HG03520 (cell line): Measurements from ENCODE around the gene TMEM72.

Source experiments
- ATAC-seq: cut with Tn5 transposase; IDR thresholded peaks from one replicate; pipeline ENCODE4 v1.9.1; 2021; ENCODE audit warnings: mild to moderate bottlenecking, moderate library complexity; ENCODE audit not compliant: unreplicated experiment

TMEM72 gene

GRCh38 chr10:44916429-44916828 is 5.3 kb downstream of the TMEM72 start:
- ATAC-seq, result no peak

GRCh38 chr10:44917848-44918247 is 6.7 kb downstream of the TMEM72 start:
- no peak for ATAC-seq

- no peak for ATAC-seq
These were observed 9.1 kb downstream of the TMEM72 start for GRCh38 chr10:44920252-44920651.

- no peak for ATAC-seq
These were observed 9.9 kb downstream of the TMEM72 start for GRCh38 chr10:44921061-44921460.

- no peak for ATAC-seq
These were observed 10.4 kb downstream of the TMEM72 start for GRCh38 chr10:44921506-44921905.

GRCh38 chr10:44922021-44922420 is 10.9 kb downstream of the TMEM72 start:
- no peak for ATAC-seq

GRCh38 chr10:44922796-44923545 is 11.8 kb downstream of the TMEM72 start:
- ATAC-seq, result no peak

- ATAC-seq, result no peak
These were observed 12.5 kb downstream of the TMEM72 start for GRCh38 chr10:44923611-44924010.

DNA sequence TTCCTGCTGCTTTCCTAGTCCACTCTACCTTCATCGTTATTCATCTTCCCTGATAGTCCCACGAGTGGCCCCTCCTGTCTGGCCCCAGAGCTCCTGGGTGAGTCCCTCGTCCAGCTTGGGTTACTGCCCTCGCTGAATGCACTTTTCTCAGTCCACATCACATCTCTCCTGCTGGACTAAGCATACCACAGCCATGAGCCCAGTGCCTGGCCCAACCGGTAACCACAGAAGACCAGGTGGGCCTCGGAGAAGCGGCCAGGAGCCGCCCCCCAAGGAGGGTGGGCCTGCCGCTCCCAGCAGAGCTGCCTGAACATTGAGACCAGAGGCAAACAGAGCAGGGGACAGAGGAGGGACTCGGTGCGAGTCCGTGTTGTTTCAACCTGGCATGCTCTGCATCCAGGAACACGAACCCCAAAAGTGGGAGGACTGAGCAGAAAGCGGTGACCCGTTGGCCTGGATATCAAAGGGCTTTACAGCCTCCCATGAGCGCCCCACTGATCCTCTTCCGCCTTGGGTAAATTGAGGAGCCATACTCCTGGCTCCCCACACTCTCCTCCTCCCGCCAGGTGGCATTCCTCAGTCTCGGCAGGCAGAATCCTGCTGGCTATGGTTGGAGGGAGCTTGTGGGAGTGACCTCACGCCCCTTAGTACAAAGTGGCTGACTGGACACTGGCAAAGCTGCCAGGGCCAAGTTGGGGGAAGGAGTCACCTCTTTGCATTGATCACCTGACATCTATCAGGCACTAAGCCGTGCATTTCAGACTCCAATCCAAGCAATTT is 13.3 kb downstream of the TMEM72 start:
- ATAC-seq, result no peak

GRCh38 chr10:44925224-44925623 is 14.1 kb downstream of the TMEM72 start:
- ATAC-seq, result no peak

DNA sequence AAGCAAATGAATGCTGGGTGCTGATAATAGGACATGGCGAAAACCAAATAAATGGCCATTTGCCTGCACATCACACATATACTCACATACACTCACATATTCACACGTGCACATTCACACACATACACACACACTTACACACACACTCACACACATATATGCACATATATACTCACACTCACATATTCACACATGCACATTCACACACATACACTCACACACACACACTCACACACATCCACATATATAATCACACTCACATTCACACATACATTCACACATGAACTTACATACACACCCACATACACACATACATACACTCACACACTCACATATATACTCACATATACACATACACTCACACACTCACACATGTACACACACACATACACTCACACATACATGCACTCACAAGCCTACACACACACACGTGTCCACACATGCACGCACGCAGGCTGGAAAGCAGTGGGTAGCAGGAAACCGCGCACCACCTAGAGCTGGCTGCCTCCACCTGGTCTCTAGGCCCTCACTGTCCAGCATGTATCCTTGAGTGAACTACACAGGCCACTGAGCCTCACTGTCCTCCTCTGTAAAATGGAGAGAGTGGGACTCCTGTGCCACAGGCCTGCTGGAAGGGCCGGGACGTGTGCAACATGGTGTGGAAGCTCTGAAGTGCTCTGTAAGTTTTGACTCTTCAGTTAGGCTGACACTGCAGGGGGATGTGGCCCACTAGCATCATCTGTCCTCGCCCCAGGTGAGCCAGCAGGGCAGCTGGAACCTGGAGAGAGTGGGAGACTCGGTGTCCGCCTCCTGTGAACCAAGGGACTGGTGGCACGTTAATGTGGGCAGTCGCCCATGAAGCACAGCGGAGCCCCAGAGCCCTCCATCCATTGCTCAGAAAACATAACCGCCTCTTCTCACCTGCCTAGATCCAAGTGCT is 14.9 kb downstream of the TMEM72 start:
- ATAC-seq, result no peak

DNA sequence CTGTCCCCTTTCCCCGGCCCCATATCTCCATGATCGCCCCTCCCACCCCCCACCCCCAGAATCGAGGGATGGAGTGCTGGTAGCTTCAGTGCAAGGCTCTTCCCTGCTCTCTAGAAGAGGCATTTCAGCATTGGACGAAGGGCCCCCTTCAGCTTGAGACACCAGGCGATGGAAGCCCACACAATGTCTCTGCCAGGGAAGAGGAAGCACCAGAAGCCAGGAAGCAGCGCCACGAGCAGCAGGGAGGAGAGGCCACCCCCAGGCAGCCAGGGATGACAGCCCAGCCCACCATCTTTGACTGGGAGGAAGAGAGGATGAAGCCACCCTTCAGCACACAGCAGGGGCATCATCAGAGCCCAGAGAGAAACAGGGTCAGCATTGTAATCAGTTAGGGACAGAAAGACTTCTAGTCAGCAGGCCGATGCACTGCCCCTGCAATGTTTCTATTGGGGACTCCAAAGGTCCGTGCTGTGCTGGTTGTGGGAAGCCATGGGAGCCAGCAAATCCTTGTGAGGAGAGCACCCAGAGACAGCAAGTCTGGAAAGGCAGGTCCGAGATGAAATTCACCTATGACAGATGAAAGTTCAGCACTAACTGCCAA is 15.7 kb downstream of the TMEM72 start:
- no peak for ATAC-seq

- no peak for ATAC-seq
These were observed 16.2 kb downstream of the TMEM72 start for GRCh38 chr10:44927352-44927751.

DNA sequence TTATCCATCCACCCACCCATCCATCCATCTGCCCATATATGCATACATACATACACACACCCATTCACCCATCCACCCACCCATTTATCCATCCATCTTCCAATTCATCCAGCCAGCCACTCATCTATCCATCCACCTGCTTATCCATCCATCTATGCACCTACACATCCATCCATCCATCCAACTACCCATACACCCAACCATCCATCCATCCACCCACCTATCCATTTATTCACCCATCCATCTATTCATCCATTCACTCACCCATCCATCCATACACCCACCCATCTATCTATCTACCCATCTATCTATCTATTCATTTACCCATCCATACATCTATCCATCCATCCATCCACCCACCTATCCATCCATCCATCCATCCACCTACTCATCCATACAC is 17.3 kb downstream of the TMEM72 start:
- ATAC-seq, result no peak

- no peak for ATAC-seq
These were observed 18.5 kb downstream of the TMEM72 start for GRCh38 chr10:44929356-44930255.

DNA sequence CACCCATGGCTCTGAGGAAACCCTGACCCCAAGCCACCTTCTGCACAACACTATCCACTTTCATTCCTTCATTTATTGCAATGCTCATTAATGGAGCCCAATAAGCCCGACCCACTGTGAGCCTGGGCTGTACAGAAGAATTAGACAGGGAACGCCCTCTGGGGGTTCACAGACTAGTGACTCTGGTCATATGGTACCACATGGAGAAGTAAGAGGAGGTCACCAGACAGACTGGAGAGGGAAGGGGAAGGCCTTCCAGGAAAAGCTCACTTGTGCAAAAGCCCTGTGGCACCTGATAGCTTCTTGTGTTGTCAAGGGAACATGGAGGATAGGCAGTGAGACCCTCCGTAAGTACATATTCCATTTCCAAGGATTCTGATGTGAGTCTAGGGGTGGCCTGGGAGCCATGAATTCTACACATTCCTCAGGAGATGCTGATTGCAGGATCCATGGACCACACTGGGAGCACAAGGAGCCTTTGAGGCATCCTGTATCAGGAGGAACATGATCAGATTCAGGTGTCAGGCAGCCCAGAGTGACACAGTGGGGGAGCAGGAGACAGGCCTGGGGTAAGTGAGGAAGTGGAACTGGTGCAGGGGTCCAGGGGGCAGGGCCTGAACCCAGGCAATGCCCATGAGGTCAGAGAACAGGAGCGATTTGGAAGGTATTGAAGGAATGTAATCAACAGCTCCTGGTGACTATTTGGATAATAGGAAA is 19.9 kb downstream of the TMEM72 start:
- no peak for ATAC-seq

- no peak for ATAC-seq
These were observed 20.7 kb downstream of the TMEM72 start for GRCh38 chr10:44931621-44932516.
